DMS114 treated with DMSO at 0.1 percent for 48 hours (cell line): ENCODE results near the gene C2CD3.

ENCODE experiments used
- DNase-seq: peaks from one replicate; lab custom pipeline; 2025; ENCODE audit not compliant: unreplicated experiment; lab: John Stamatoyannopoulos, UW

Gene C2CD3

DNA sequence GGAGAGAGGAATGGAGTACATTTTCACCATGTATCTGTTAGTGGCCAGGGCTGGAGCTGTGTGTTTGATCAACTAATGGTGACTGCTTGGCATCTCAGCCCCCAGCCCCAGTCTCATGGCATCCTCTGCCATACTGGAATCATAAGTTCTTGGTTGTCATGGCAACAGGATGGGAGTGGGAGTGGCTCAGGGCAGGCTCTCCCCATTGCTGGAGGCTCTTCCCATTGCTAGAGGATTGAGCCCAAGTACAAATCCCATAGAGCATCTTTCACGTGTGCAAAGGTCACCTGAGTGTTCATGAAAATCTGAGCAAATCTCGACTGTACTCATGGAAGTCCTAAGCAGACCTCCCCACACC lies 205.1 kb downstream of the C2CD3 start:
- no peak for DNase-seq

DNA sequence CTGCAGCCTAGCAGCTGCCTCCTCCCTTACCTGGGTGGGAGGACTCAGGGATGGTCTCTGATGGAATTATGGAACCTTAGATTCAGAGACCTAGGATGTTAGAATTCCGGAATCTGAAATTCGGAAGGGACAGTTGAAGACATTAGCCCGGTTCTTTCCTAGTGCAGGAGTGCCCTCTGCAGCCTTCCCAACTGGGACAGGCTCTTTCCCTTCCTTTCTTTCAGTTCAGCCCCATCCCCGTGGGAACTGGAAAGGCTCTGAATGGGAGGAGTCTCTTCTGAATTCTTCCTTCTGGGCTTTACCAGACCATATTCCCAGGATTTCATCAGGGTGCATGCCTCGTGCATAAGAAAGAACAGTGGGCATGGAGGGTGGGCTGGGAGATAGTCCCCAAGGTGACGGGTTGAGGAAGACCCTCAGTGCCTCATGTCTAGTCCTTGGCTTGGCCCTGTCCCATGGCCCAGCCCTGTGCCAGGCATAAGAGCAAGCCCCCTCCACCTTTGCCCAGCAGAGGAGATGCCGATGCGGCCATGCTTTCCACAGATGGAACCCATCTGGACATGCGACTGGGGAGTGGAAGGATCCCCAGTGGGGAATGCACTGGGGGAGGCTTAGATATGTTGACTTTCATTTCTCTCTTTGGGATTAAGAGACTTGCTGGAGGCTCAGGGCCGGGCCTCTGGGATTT lies 205.6 kb downstream of the C2CD3 start:
- DNase-seq = no peak

DNA sequence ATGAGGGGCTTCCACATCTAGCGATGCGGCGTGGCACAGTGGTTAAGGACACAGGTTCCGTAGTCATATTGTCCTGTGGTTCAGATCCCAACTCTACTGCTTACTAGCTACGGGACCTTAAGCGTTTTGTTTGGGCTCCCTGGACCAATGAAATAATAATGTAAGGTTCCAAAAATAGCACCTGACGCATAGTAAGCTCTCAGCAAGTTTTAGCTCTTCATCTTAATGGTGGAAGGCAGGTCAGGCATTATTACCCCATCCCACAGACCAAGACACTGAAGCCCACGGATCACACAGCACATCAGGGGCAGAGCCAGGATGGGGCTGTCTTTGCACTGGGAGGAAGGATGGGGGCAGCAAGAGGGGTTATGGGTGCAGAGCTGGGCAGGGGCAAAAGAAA lies 206.9 kb downstream of the C2CD3 start:
- no peak for DNase-seq
